Left lung (tissue), 10 donors: ENCODE measurements around the gene SALL3. TPM values are rescaled to one million over a fixed set of nuclear protein-coding genes. Genes with fewer than 3 reads are reported as not detected.
"Not testable (repeated sequence)": the region's sequence is repeated elsewhere in the genome, so short reads cannot be mapped to it uniquely, and the experiment has no call there.

Source experiments
- ATAC-seq: fragments of 200-7000 bp; cut with Tn5 transposase; one replicate; pipeline ENCODE4 v1.9.1; 2020; ENCODE audit warnings: moderate library complexity
- DNase-seq, 4 donors: peaks; one replicate each; pipeline ENCODE4 v3.0.0-alpha.2; 2013 to 2020
- H3K27ac ChIP-seq, 2 donors: fragments of 200-600 bp; sonication (generic) in 1 of 2; one replicate each; pipeline versions ENCODE4 v1.5.0 to v1.8.0; 2020 to 2021
- H3K27me3 ChIP-seq, 2 donors: fragments of 200-600 bp; sonication (generic) in 1 of 2; one replicate each; pipeline versions ENCODE4 v1.5.0 to v1.8.0; 2020 to 2021
- H3K36me3 ChIP-seq, 2 donors: fragments of 200-600 bp; sonication (generic) in 1 of 2; one replicate each; pipeline versions ENCODE4 v1.5.0 to v1.8.0; 2020 to 2021
- H3K4me1 ChIP-seq, 2 donors: fragments of 200-600 bp; one replicate each; pipeline ENCODE4 v1.8.0; 2021
- H3K4me3 ChIP-seq, 2 donors: fragments of 200-600 bp; sonication (generic) in 1 of 2; one replicate each; pipeline versions ENCODE4 v1.5.0 to v1.8.0; 2020 to 2021; ENCODE audit warnings: mild to moderate bottlenecking in 1 of 2
- H3K9me3 ChIP-seq, 2 donors: fragments of 200-600 bp; sonication (generic) in 1 of 2; one replicate each; pipeline versions ENCODE4 v1.5.0 to v1.8.0; 2020 to 2021
- CTCF ChIP-seq, 2 donors: fragments of 200-600 bp; sonication (generic) in 1 of 2; IDR thresholded peaks; one replicate each; pipeline versions ENCODE4 v1.5.0 to v1.8.0; 2021; ENCODE audit warnings: antibody characterized with exemption in 2 of 2
- intact Hi-C, 2 donors: fragments of 100-400 bp; cut with DNase I; formaldehyde crosslinking; loops; one replicate each; pipeline versions ENCODE4 v1.11.2 to v1.14.2; 2022
- polyA plus RNA-seq, 6 donors: library from polyadenylated mRNA; unstranded; fragments of 120-200 nt; gene quantifications; one replicate each; pipeline ENCODE4 v1.2.1, GENCODE V29; 2013; ENCODE audit not compliant: insufficient read length in 6 of 6
- total RNA-seq, 2 donors: library from RNA; stranded (reverse); fragmentation: NEBNext Ultra II Directional; extraction: Animal tissue kit (Norgen Biotek cat#: 25700); gene quantifications; one replicate each; pipeline ENCODE4 v1.2.1, GENCODE V29; 2021
- donor health status: DM: no; HTN: yes; CAD: no.
- donor health status: DM: no; HTN: no; CAD: no.

SALL3 gene
- total and polyA plus RNA-seq, 8 donors, result 0.06 to 0.11 (median 0.08) TPM; not detected in 3

- Histone ChIP-seq H3K4me3 (no peak overlapping the region), H3K4me1 (no peaks in the 10 kb centered on the region), H3K27ac (no peak overlapping the region), H3K27me3 (peaks cover 0 to 10% of the 10 kb centered on the region in 2 donors), H3K36me3 (no peaks in the 10 kb centered on the region), H3K9me3 (peaks cover 0 to 3% of the 10 kb centered on the region in 2 donors)
- no peak for TF ChIP-seq CTCF (IDR thresholded peaks at IDR 0.05)
- ATAC-seq, result no peak
- intact Hi-C loops, result no loop called here
- DNase-seq, result no peak
These were observed 17.5 kb upstream of the SALL3 start for GRCh38 chr18:78962098-78962497.

GRCh38 chr18:78964727-78965126 lies 14.9 kb upstream of the SALL3 start:
- H3K27ac ChIP-seq, H3K9me3 ChIP-seq, intact Hi-C loops, ATAC-seq, H3K4me3 ChIP-seq, H3K36me3 ChIP-seq, DNase-seq, H3K4me1 ChIP-seq: not testable (repeated sequence)
- peaks cover 0 to 36% of the 10 kb centered on the region in 2 donors for H3K27me3 ChIP-seq

- no peak for TF ChIP-seq CTCF (IDR thresholded peaks at IDR 0.05)
- Histone ChIP-seq H3K27me3 (peaks cover 0 to 41% of the 10 kb centered on the region in 2 donors), H3K36me3 (no peaks in the 10 kb centered on the region), H3K9me3 (peaks cover 0 to 3% of the 10 kb centered on the region in 2 donors), H3K4me3 (no peak overlapping the region), H3K27ac (no peak overlapping the region), H3K4me1 (no peaks in the 10 kb centered on the region)
- intact Hi-C loops, result no loop called here
- DNase-seq (no peak), ATAC-seq (no peak)
These were observed 14.4 kb upstream of the SALL3 start for GRCh38 chr18:78965260-78965659.

- H3K4me1 ChIP-seq, result no peaks in the 10 kb centered on the region
- peaks cover 0 to 50% of the 10 kb centered on the region in 2 donors for H3K27me3 ChIP-seq
- intact Hi-C loops, result no loop called here
- DNase-seq (no peak), ATAC-seq (no peak)
- H3K4me3 ChIP-seq, result no peak overlapping the region
- H3K27ac ChIP-seq, result no peak overlapping the region
- H3K36me3 ChIP-seq, result no peaks in the 10 kb centered on the region
- no peak for TF ChIP-seq CTCF (IDR thresholded peaks at IDR 0.05)
- peaks cover 0 to 3% of the 10 kb centered on the region in 2 donors for H3K9me3 ChIP-seq
These were observed 13.5 kb upstream of the SALL3 start for GRCh38 chr18:78965917-78966792.

- Histone ChIP-seq H3K4me1 (no peaks in the 10 kb centered on the region), H3K27ac (no peak overlapping the region), H3K27me3 (peaks cover 3 to 56% of the 10 kb centered on the region in 2 donors), H3K36me3 (no peaks in the 10 kb centered on the region), H3K4me3 (no peak overlapping the region), H3K9me3 (peaks cover 0 to 3% of the 10 kb centered on the region in 2 donors)
- ATAC-seq, result no peak
- intact Hi-C loops, result no loop called here
- DNase-seq, result no peak
- no peak for TF ChIP-seq CTCF (IDR thresholded peaks at IDR 0.05)
These were observed 12.9 kb upstream of the SALL3 start for GRCh38 chr18:78966793-78967106.
